GM12891 (cell line): ENCODE data around the gene TIGD6.

Experiments
- DNase-seq: peaks from one replicate; pipeline ENCODE4 v3.0.0; 2011; ENCODE audit warnings: low spot score; ENCODE audit not compliant: insufficient read length
- FAIRE-seq: peaks from 2 replicates; lab custom pipeline; 2011; peaks lifted over from hg19 to GRCh38; lab: Jason Lieb, UNC
- PAX5 ChIP-seq: IDR thresholded peaks from 2 replicates; pipeline ENCODE4 v1.6.1; 2011; ENCODE audit warnings: low read length, moderate library complexity, mild to moderate bottlenecking; ENCODE audit not compliant: insufficient read depth, severe bottlenecking
- POLR2A ChIP-seq: IDR thresholded peaks from 2 replicates; pipeline ENCODE4 v1.6.1; 2011; ENCODE audit warnings: low read depth, low read length, control low read depth
- POLR2AphosphoS5 ChIP-seq: IDR thresholded peaks from 2 replicates; pipeline ENCODE4 v1.6.1; 2011; ENCODE audit warnings: low read depth, low read length, control low read depth
- POU2F2 ChIP-seq: IDR thresholded peaks from 2 replicates; pipeline ENCODE4 v1.6.1; 2011; ENCODE audit warnings: low read depth, mild to moderate bottlenecking, control low read depth, low read length, moderate library complexity
- SPI1 ChIP-seq: IDR thresholded peaks from 2 replicates; pipeline ENCODE4 v1.6.1; 2011; ENCODE audit warnings: low read depth, low read length, control low read depth
- TAF1 ChIP-seq: IDR thresholded peaks from 2 replicates; pipeline ENCODE4 v1.6.1; 2011; ENCODE audit warnings: low read depth, low read length, control low read depth

TIGD6 gene

GRCh38 chr5:149960272-149961185 is 39.9 kb downstream of the TIGD6 start, which contains the start of gene SLC26A2:
TSS of gene SLC26A2 (plus strand) at chr5:149960758. CDS start at chr5:149977653, 16,895 bp downstream.
- FAIRE-seq (peak; percentile 98), DNase-seq (peak; percentile 93)
- TF ChIP-seq POU2F2 (peak; percentile 71; the same call in 1 of the 2 replicates), POLR2A (peak; percentile 95), SPI1 (no peak), POLR2AphosphoS5 (peak; percentile 94), PAX5 (no peak), TAF1 (peak; percentile 76; the same call in 1 of the 2 replicates)

DNA sequence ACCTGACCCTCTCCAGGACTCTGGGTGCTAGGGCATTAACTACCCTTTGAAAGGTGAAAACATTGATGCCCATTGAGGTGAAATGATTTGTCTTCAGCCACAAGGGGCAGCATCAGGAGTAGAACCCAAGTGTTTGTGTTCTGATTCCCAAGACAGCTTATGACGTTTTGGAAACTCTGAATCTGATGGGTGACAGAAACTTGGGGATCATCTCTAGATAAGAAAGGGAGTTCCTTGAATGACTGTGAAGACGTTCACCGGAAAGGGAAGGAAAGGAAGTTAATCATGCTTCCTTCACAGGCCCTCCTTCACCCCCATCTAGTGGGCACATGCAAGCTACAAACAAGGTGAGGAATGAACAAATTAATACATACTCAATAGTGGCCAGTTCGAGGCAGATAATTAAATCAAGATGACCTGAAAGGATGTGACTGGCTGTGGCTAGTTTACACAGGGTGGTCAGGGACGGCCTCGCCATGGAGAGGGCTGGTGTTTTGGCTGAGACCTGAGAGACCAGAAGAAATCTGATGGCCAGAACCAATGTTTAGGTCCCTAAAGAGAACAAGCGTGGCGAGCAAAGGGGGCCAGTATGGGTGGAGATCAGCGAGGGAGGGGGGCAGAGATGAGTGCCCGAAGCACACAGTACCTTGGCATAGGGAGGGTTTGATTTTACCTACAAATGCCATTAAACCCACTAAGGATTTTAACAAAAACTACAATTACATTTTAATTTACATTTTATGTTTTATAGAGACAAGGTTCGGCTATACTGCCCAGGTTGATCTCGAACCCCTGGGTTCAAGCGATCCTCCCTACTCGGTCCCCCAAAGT is 40.8 kb downstream of the TIGD6 start:
- FAIRE-seq (peak; percentile 78), DNase-seq (peak; percentile 35)
- TF ChIP-seq POU2F2: no peak
- TF ChIP-seq TAF1: no peak
- no peak for TF ChIP-seq PAX5
- no peak for TF ChIP-seq SPI1
- TF ChIP-seq POLR2A: no peak
- no peak for TF ChIP-seq POLR2AphosphoS5

DNA sequence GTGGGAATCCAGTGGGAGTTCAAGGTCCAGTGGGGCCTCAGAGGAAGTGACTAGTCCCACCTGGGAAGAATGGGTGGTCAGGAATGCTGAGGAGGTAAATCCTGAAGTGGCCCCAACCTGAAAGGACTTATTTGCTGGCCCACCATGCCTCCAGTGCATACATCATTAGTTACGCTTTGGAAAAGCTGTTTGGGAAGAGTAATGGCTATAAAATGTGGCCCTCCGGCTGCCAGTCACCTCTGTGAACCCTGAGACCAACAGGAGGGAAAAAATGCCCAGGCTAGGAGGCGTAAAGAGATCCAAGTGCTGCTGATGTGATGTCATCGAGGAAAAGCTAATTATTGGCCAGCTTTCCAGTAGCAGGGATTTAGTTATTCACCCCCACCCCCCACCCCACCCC is 42.6 kb downstream of the TIGD6 start:
- no peak for FAIRE-seq
- no peak for DNase-seq
- TF ChIP-seq POLR2AphosphoS5: no peak
- TF ChIP-seq POU2F2: no peak
- no peak for TF ChIP-seq TAF1
- no peak for TF ChIP-seq POLR2A
- no peak for TF ChIP-seq SPI1
- no peak for TF ChIP-seq PAX5

- no peak for FAIRE-seq
- TF ChIP-seq POLR2A: no peak
- TF ChIP-seq SPI1: no peak
- no peak for TF ChIP-seq POU2F2
- no peak for TF ChIP-seq TAF1
- TF ChIP-seq PAX5: no peak
- no peak for DNase-seq
Observed at GRCh38 chr5:149956685-149957084, 43.8 kb downstream of the TIGD6 start.

DNA sequence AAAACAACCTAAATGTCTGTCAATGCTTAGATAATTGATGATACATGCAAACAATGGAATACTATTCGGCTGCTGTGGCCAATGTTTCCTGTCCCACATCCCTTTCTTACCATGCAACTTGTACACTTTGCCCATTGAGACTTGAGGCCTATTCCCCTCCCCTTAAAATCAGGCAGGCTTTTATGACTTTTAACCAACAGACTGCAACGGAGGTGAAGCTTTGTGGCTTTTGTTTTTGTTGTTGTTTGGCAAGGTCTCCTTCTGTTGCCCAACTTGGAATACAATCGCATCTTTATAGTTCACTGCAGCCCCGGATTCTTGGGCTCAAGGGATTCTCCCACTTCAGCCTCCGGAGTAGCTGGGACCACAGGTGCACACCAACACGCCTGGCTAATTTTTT is 45.7 kb downstream of the TIGD6 start:
- TF ChIP-seq POLR2AphosphoS5 (no peak), POU2F2 (no peak)
- DNase-seq (no peak), FAIRE-seq (no peak)

DNA sequence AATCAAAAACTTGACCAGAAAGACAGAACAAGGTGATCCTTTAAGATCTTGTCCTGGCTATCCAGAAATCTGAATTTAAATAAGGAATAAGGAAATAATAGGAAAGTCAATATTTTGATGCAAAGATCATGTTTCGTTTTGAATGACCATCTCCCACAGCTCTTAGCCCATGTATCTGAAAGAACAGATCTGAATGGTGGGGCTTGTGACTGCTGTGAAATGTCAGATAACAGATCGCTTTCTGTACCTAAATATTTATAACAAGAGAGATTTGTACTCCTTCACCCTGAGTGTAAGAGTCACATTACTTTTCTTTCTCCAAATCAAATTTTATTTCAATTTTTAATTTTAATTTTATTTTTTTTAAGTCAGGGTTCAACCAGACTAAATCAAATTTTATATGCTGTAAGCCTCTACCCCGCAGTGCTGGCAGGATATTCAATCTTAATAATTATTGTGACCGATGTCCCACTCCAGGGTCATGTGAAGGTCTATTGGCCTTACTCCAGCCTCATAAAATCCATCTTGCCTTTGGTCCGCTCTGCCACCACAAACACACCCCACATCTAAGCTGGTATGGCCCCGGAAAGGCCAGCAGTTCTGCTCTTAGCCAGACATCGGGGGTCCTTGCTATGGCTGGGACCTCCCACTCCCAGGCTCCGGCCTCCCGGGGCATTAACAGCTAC is 46.9 kb downstream of the TIGD6 start:
- FAIRE-seq: no peak
- no peak for DNase-seq
- TF ChIP-seq SPI1: no peak
- no peak for TF ChIP-seq TAF1
- TF ChIP-seq POLR2A: no peak
- TF ChIP-seq PAX5: no peak
- no peak for TF ChIP-seq POLR2AphosphoS5
- no peak for TF ChIP-seq POU2F2

GRCh38 chr5:149951138-149951749 is 49.2 kb downstream of the TIGD6 start:
- FAIRE-seq: no peak
- TF ChIP-seq POLR2AphosphoS5 (no peak), POU2F2 (no peak), TAF1 (no peak), SPI1 (no peak), POLR2A (no peak), PAX5 (no peak)
- no peak for DNase-seq

- DNase-seq: no peak
- TF ChIP-seq POU2F2 (no peak), TAF1 (no peak), POLR2A (no peak), SPI1 (no peak), POLR2AphosphoS5 (no peak), PAX5 (no peak)
- no peak for FAIRE-seq
Observed at GRCh38 chr5:149948993-149949392, 51.5 kb downstream of the TIGD6 start.
